Testis (tissue), 3 donors: ENCODE results near the gene PKHD1. TPM values are rescaled to one million over a fixed set of nuclear protein-coding genes. Genes with fewer than 3 reads are reported as not detected.

ENCODE experiments used
- DNase-seq: peaks from one replicate; pipeline ENCODE4 v3.0.0-alpha.2; 2019
- H3K27ac ChIP-seq, 2 donors: fragments of 200-600 bp; sonication (generic); one replicate each; pipeline ENCODE4 v1.5.1; 2019
- H3K27me3 ChIP-seq: fragments of 200-600 bp; sonication (generic); one replicate; pipeline ENCODE4 v1.5.1; 2019
- H3K36me3 ChIP-seq: fragments of 200-600 bp; sonication (generic); one replicate; pipeline ENCODE4 v1.5.1; 2017; ENCODE audit warnings: low read depth; ENCODE audit errors: missing control alignments
- H3K4me1 ChIP-seq: fragments of 200-600 bp; sonication (generic); one replicate; pipeline ENCODE4 v1.5.1; 2019
- H3K4me3 ChIP-seq, 2 donors: fragments of 200-600 bp; sonication (generic); one replicate each; pipeline ENCODE4 v1.5.1; 2017 to 2019
- H3K9me3 ChIP-seq: fragments of 200-600 bp; sonication (generic); one replicate; pipeline ENCODE4 v1.5.1; 2017
- CTCF ChIP-seq, 3 experiments: fragments of 450-650 bp in 2 of 3; fragments of 200-600 bp in 1 of 3; sonication (generic) in 1 of 3; IDR thresholded peaks; one replicate each; pipeline ENCODE4 v1.5.1; 2016 to 2019; ENCODE audit warnings: antibody characterized with exemption in 3 of 3, mild to moderate bottlenecking in 2 of 3, moderate library complexity in 1 of 3
- POLR2A ChIP-seq: fragments of 450-650 bp; IDR thresholded peaks from one replicate; pipeline ENCODE4 v1.6.1; 2017; ENCODE audit warnings: antibody characterized with exemption, mild to moderate bottlenecking, moderate library complexity
- WGBS, 2 donors: methylation state at CpG; one replicate each; pipeline ENCODE4 v1.1.5; 2018; 5-methylcytosine and 5-hydroxymethylcytosine counted together
- intact Hi-C: fragments of 100-400 bp; cut with DNase I; formaldehyde crosslinking; loops from one replicate; pipeline ENCODE4 v1.15.1; 2023; ENCODE audit warnings: low total_unique reads
- polyA plus RNA-seq: library from polyadenylated mRNA; stranded (reverse); fragments of 350-450 nt; fragmentation: Illumina TruSeq; extraction: RNeasy Lipid Tissue Mini Kit (QIAGEN cat#74804); gene quantifications from one replicate; pipeline ENCODE4 v1.2.3, GENCODE V29; 2014; ENCODE audit warnings: low read depth, low replicate concordance; ENCODE audit not compliant: insufficient read depth
- total RNA-seq, 2 donors: library from RNA; depleted of rRNA; stranded (reverse); fragments of >200 nt; gene quantifications; one replicate each; pipeline ENCODE4 v1.2.3, GENCODE V29; 2016

PKHD1 gene
- total and polyA plus RNA-seq, 3 donors from 2014 or later, result 1.3 to 2.3 (median 1.7) TPM

DNA sequence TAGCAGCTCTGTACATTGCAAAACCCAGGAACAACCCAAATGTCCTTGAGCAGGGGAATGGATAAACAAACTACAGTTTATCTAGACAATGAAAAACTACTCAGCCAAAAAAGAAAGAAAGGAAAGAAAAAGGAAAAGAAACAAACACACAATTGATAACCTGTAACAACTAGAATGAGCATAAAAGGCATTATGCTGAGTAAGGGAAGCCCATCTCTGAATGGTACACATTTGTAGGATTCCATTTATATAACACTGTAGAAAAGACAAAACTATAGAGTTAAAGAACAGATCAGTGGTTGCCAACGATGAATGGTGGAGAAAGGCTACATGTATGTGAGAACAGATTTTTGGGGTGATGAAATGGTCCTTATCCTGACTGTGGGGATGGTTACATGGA, 454.0 kb downstream of the PKHD1 start:
- H3K4me1 ChIP-seq, result no peaks in the 10 kb centered on the region
- no peaks in the 10 kb centered on the region for H3K9me3 ChIP-seq
- no peak overlapping the region for H3K27ac ChIP-seq
- no peak overlapping the region for H3K4me3 ChIP-seq
- H3K27me3 ChIP-seq, result no peaks in the 10 kb centered on the region
- intact Hi-C loops, result no loop called here
- no peaks in the 10 kb centered on the region for H3K36me3 ChIP-seq
- WGBS, 2 donors, result 54 to 75% methylated on average over 1 of the region's 1 CpG
- no peak for TF ChIP-seq POLR2A
- no peak for TF ChIP-seq CTCF (IDR thresholded peaks at IDR 0.05)
- DNase-seq, result no peak

DNA sequence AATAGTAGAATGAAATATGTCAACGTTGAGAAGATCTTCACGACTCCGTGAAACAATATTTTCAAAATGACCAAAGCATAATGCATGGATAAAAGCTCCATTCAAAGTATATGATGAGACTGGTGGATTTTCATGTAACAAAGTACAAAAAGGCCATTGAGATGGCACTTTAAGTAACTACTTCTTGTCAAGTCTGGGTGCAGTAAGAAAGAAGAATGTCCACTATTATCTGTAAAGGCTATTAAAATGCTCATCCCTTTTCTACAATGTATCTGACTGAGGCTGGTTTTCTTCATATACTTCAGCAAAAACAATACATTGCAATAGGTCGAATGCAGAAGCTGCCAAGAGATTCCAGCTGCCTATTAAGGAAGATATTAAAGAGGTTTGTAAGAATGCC, 457.4 kb downstream of the PKHD1 start:
- Histone ChIP-seq H3K27ac (no peak overlapping the region), H3K27me3 (no peaks in the 10 kb centered on the region), H3K4me1 (no peaks in the 10 kb centered on the region), H3K36me3 (no peaks in the 10 kb centered on the region), H3K4me3 (no peak overlapping the region), H3K9me3 (no peaks in the 10 kb centered on the region)
- DNase-seq, result no peak
- no peak for TF ChIP-seq CTCF (IDR thresholded peaks at IDR 0.05)
- TF ChIP-seq POLR2A, result no peak
- 65 to 69% methylated on average over 4 of the region's 4 CpGs for WGBS, 2 donors
- intact Hi-C loops, result no loop called here

- no peak overlapping the region for H3K27ac ChIP-seq
- intact Hi-C loops, result no loop called here
- H3K4me3 ChIP-seq, result no peak overlapping the region
- no peaks in the 10 kb centered on the region for H3K36me3 ChIP-seq
- DNase-seq, result no peak
- H3K27me3 ChIP-seq, result no peaks in the 10 kb centered on the region
- TF ChIP-seq CTCF (IDR thresholded peaks at IDR 0.05) (no peak), POLR2A (no peak)
- no peaks in the 10 kb centered on the region for H3K9me3 ChIP-seq
- 53 to 80% methylated on average over 1 of the region's 1 CpG for WGBS, 2 donors
- H3K4me1 ChIP-seq, result no peaks in the 10 kb centered on the region
These were observed 461.0 kb downstream of the PKHD1 start for GRCh38 chr6:51626391-51626790.

DNA sequence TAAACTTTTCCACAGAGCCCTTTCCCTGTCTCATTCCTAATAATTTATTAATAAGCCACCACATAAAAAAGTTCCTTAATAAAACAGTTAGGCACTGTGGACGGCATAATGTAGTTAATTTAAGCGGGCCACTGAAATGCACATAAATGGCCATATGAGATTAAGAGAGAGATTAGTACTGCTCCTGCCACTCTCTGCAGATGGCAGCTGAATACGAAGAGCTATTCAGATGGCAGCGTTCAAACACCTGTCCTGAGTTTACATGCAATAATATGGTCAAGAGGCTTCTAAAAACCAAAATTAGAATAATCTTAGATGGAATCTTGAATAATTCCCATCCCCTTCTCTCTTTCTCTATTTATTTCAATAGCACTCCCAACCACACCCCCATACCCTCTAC, 461.8 kb downstream of the PKHD1 start:
- Histone ChIP-seq H3K4me1 (no peaks in the 10 kb centered on the region), H3K27me3 (no peaks in the 10 kb centered on the region), H3K9me3 (no peaks in the 10 kb centered on the region), H3K4me3 (no peak overlapping the region), H3K27ac (no peak overlapping the region), H3K36me3 (no peaks in the 10 kb centered on the region)
- no peak for DNase-seq
- 89 to 90% methylated on average over 4 of the region's 4 CpGs for WGBS, 2 donors
- no peak for TF ChIP-seq POLR2A
- TF ChIP-seq CTCF (IDR thresholded peaks at IDR 0.05), result no peak
- intact Hi-C loops, result no loop called here

DNA sequence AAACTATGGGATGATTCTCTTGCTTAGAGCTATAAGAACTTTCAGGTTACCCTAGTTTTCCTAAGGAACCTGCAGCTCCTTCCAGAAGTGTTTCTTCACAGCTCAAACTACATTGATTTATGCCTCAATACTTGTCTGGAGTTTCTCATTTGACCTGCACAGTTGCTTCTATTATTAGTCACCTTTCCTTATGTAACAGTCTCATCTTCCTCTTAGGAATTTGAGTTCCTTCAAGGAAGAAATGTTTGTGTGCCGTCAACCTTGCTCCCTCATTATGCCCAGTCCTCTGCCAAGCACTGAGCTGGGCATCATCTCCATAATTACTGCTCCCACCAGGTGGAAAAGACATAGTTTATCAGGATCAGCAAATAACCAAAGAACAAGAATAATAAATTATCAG, 466.4 kb downstream of the PKHD1 start:
- Histone ChIP-seq H3K4me1 (no peaks in the 10 kb centered on the region), H3K9me3 (no peaks in the 10 kb centered on the region), H3K27me3 (no peaks in the 10 kb centered on the region), H3K4me3 (no peak overlapping the region), H3K27ac (no peak overlapping the region), H3K36me3 (no peaks in the 10 kb centered on the region)
- no peak for TF ChIP-seq CTCF (IDR thresholded peaks at IDR 0.05)
- TF ChIP-seq POLR2A, result no peak
- intact Hi-C loops, result no loop called here
- WGBS, 2 donors, result 63 to 72% methylated on average over 1 of the region's 1 CpG
- no peak for DNase-seq
